Esophagus muscularis mucosa (tissue), 4 donors: ENCODE data around the gene MAGI1. TPM values are rescaled to one million over a fixed set of nuclear protein-coding genes. Genes with fewer than 3 reads are reported as not detected.

Experiments
- DNase-seq: peaks from one replicate; pipeline ENCODE4 v3.0.0-alpha.2; 2017; ENCODE audit errors: extremely low spot score
- H3K27ac ChIP-seq, 4 donors: fragments of 200-600 bp; sonication (generic); replicated peaks in 1 of 4; 1 replicate in 3 of 4; 2 replicates in 1 of 4; pipeline ENCODE4 v1.5.1; 2016 to 2019; ENCODE audit warnings: mild to moderate bottlenecking in 1 of 4
- H3K27me3 ChIP-seq, 4 donors: fragments of 200-600 bp; sonication (generic); one replicate each; pipeline versions ENCODE4 v1.5.1 to v1.6.0; 2016 to 2019
- H3K36me3 ChIP-seq, 4 donors: fragments of 200-600 bp; sonication (generic); one replicate each; pipeline ENCODE4 v1.5.1; 2016 to 2019
- H3K4me1 ChIP-seq, 4 donors: fragments of 200-600 bp; sonication (generic); one replicate each; pipeline ENCODE4 v1.5.1; 2016 to 2019
- H3K4me3 ChIP-seq, 4 donors: fragments of 200-600 bp; sonication (generic); 1 replicate in 2 of 4; 2 replicates in 2 of 4; pipeline ENCODE4 v1.5.1; 2016 to 2019; ENCODE audit warnings: mild to moderate bottlenecking in 4 of 4, moderate library complexity in 1 of 4
- H3K9me3 ChIP-seq, 4 donors: fragments of 200-600 bp; sonication (generic); 1 replicate in 3 of 4; 2 replicates in 1 of 4; pipeline ENCODE4 v1.5.1; 2016 to 2019
- EP300 ChIP-seq: sonication (generic); formaldehyde crosslinking; IDR thresholded peaks from one replicate; pipeline ENCODE4 v1.6.1; 2017; ENCODE audit warnings: antibody characterized with exemption
- POLR2A ChIP-seq: fragments of 450-650 bp; IDR thresholded peaks from one replicate; pipeline ENCODE4 v1.6.1; 2017; ENCODE audit warnings: antibody characterized with exemption, moderate library complexity, mild to moderate bottlenecking, low read depth
- POLR2AphosphoS5 ChIP-seq, 2 donors: sonication (generic); formaldehyde crosslinking; IDR thresholded peaks; one replicate each; pipeline ENCODE4 v1.6.1; 2017; ENCODE audit warnings: antibody characterized with exemption in 2 of 2
- WGBS: methylation state at CpG from one replicate; pipeline ENCODE4 v1.1.5; 2018; 5-methylcytosine and 5-hydroxymethylcytosine counted together
- intact Hi-C: fragments of 100-400 bp; cut with DNase I; formaldehyde crosslinking; loops from one replicate; pipeline ENCODE4 v1.15.1; 2023
- total RNA-seq, 4 donors: library from RNA; depleted of rRNA; stranded (reverse); fragments of >200 nt; gene quantifications; one replicate each; pipeline versions ENCODE4 v1.1.0 to v1.2.1, GENCODE V29; 2016
- TF ChIP-seq, protein P1 (sequence below), 3 experiments: fragments of 200-600 bp in 2 of 3; fragments of 450-650 bp in 1 of 3; sonication (generic) in 2 of 3; IDR thresholded peaks; one replicate each; pipeline ENCODE4 v1.5.1; 2017 to 2019; ENCODE audit warnings: antibody characterized with exemption in 3 of 3, mild to moderate bottlenecking in 2 of 3, moderate library complexity in 1 of 3

MAGI1 gene
- total RNA-seq, 4 donors from 2014 or later, result 17.1 to 35.1 (median 25.2) TPM

DNA sequence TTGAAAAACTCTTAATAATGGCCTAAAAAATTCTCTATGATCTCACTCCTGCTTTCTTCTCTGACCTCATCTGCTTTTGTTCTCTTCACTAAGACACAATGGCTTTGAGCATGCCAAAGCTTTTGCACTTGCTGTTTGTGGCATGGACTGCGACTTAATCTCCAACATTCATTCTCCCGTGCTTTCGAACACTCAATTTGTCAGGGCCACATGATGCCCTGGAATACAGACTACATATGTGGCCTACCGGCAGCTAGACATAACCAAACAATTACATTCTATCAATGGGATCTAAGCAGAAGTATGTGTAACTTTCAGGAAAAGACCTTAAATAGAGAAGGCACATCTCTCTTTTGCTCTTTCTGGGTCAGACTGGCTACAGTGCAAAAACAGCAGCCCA lies 506.5 kb downstream of the MAGI1 start:
- Histone ChIP-seq H3K27ac (no peak overlapping the region), H3K4me1 (peaks cover 10 to 22% (median 11%) of the 10 kb centered on the region in 4 donors), H3K27me3 (no peaks in the 10 kb centered on the region), H3K9me3 (no peaks in the 10 kb centered on the region), H3K4me3 (no peak overlapping the region), H3K36me3 (no peaks in the 10 kb centered on the region)
- TF ChIP-seq, protein P1, sequence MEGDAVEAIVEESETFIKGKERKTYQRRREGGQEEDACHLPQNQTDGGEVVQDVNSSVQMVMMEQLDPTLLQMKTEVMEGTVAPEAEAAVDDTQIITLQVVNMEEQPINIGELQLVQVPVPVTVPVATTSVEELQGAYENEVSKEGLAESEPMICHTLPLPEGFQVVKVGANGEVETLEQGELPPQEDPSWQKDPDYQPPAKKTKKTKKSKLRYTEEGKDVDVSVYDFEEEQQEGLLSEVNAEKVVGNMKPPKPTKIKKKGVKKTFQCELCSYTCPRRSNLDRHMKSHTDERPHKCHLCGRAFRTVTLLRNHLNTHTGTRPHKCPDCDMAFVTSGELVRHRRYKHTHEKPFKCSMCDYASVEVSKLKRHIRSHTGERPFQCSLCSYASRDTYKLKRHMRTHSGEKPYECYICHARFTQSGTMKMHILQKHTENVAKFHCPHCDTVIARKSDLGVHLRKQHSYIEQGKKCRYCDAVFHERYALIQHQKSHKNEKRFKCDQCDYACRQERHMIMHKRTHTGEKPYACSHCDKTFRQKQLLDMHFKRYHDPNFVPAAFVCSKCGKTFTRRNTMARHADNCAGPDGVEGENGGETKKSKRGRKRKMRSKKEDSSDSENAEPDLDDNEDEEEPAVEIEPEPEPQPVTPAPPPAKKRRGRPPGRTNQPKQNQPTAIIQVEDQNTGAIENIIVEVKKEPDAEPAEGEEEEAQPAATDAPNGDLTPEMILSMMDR (IDR thresholded peaks at IDR 0.05), result no peak
- TF ChIP-seq POLR2A (no peak), EP300 (no peak), POLR2AphosphoS5 (IDR thresholded peaks at IDR 0.05) (no peak)
- WGBS, result 81% methylated on average over 4 of the region's 4 CpGs
- intact Hi-C loops, result no loop called here
- no peak for DNase-seq

- peaks cover 10 to 21% (median 11%) of the 10 kb centered on the region in 4 donors for H3K4me1 ChIP-seq
- no peak overlapping the region for H3K4me3 ChIP-seq
- no peaks in the 10 kb centered on the region for H3K36me3 ChIP-seq
- no peak overlapping the region for H3K27ac ChIP-seq
- TF ChIP-seq POLR2AphosphoS5 (IDR thresholded peaks at IDR 0.05), result no peak
- TF ChIP-seq EP300, result no peak
- no peak for TF ChIP-seq POLR2A
- TF ChIP-seq, protein P1 (IDR thresholded peaks at IDR 0.05), result no peak
- 44% methylated on average over 1 of the region's 1 CpG for WGBS
- H3K27me3 ChIP-seq, result no peaks in the 10 kb centered on the region
- intact Hi-C loops, result no loop called here
- H3K9me3 ChIP-seq, result no peaks in the 10 kb centered on the region
- DNase-seq, result no peak
Observed at GRCh38 chr3:65531499-65531898, 507.2 kb downstream of the MAGI1 start.

DNA sequence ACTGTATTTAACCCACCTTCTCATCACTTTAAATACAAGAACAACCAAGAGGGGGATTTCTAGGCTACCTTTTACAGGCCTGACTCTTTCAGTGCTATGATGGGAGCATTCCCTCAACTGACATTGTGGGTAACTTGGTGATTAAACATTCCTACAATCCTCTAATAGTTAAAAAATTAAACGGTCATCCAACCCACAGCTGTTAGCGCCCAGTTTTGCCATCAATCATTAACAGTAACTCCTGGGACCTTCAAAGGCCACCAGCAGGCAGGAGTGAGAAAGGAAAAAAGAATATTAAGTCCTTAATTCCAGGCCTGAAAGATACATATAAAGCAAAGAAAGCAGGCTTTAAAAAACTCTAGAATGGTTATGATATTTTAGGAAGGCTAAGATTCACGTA lies 512.1 kb downstream of the MAGI1 start:
- no peak for TF ChIP-seq POLR2A
- TF ChIP-seq, protein P1 (IDR thresholded peaks at IDR 0.05), result no peak
- TF ChIP-seq EP300, result no peak
- no peaks in the 10 kb centered on the region for H3K9me3 ChIP-seq

GRCh38 chr3:65524584-65524983 lies 514.1 kb downstream of the MAGI1 start:
- intact Hi-C loops, result no loop called here
- TF ChIP-seq POLR2AphosphoS5 (IDR thresholded peaks at IDR 0.05) (no peak), POLR2A (no peak), EP300 (no peak)
- TF ChIP-seq, protein P1 (IDR thresholded peaks at IDR 0.05), result no peak
- 85% methylated on average over 4 of the region's 4 CpGs for WGBS
- H3K9me3 ChIP-seq, result no peaks in the 10 kb centered on the region
- no peaks in the 10 kb centered on the region for H3K36me3 ChIP-seq
- DNase-seq, result no peak
- no peak overlapping the region for H3K4me3 ChIP-seq
- peaks cover 0 to 27% (median 9%) of the 10 kb centered on the region in 4 donors for H3K4me1 ChIP-seq
- H3K27ac ChIP-seq, result no peak overlapping the region
- no peaks in the 10 kb centered on the region for H3K27me3 ChIP-seq

More for the DNA sequence above, 512.1 kb downstream of the MAGI1 start:
- H3K36me3 ChIP-seq, result no peaks in the 10 kb centered on the region
- H3K4me3 ChIP-seq, result no peak overlapping the region
- intact Hi-C loops, result no loop called here
- H3K4me1 ChIP-seq, result peaks cover 0 to 22% (median 9%) of the 10 kb centered on the region in 4 donors
- WGBS, result 95% methylated on average over 3 of the region's 3 CpGs
- H3K27me3 ChIP-seq, result no peaks in the 10 kb centered on the region
- DNase-seq, result no peak
- H3K27ac ChIP-seq, result no peak overlapping the region

GRCh38 chr3:65523878-65524277 lies 514.8 kb downstream of the MAGI1 start:
- TF ChIP-seq, protein P1 (IDR thresholded peaks at IDR 0.05), result no peak
- TF ChIP-seq POLR2A, result no peak
- no peak for TF ChIP-seq POLR2AphosphoS5 (IDR thresholded peaks at IDR 0.05)
- no peak for TF ChIP-seq EP300
- H3K4me3 ChIP-seq, result no peak overlapping the region
- no peak overlapping the region for H3K27ac ChIP-seq
- no peaks in the 10 kb centered on the region for H3K36me3 ChIP-seq
- no peaks in the 10 kb centered on the region for H3K9me3 ChIP-seq
- no peak for DNase-seq
- H3K27me3 ChIP-seq, result no peaks in the 10 kb centered on the region
- 86% methylated on average over 4 of the region's 4 CpGs for WGBS
- intact Hi-C loops, result no loop called here
- H3K4me1 ChIP-seq, result peaks cover 0 to 27% (median 9%) of the 10 kb centered on the region in 4 donors
